HepG2 (cell line): Measurements from ENCODE around the gene PIK3C3. TPM values are rescaled to one million over a fixed set of nuclear protein-coding genes. Genes with fewer than 3 reads are reported as not detected.

Experiments
- ATAC-seq: fragments of 200-7000 bp; cut with Tn5 transposase; 3 replicates; pipeline ENCODE4 v1.9.1; 2020; ENCODE audit warnings: mild to moderate bottlenecking, moderate library complexity
- BruUV-seq: library from RNA; stranded (reverse); fragments of 400-500 nt; replicated peaks from 2 replicates; lab custom pipeline; 2021; lab: Mats Ljungman, UMichigan
- CTCF ChIA-PET: fragments of 300-600 bp; formaldehyde crosslinking; extraction: SDS; loops from one replicate; lab custom pipeline; 2021; ENCODE audit warnings: low total read pairs, inconsistent platforms, low intra/inter-chr PET ratio; lab: Yijun Ruan, JAX
- POLR2A ChIA-PET: fragments of 350-600 bp; sonication (Branson Sonifier 250); formaldehyde crosslinking; loops from one replicate; lab custom pipeline; 2020; ENCODE audit warnings: antibody characterized with exemption, inconsistent platforms; lab: Yijun Ruan, JAX
- DNase-seq: peaks from one replicate; pipeline ENCODE4 v3.0.0-alpha.2; 2015; ENCODE audit warnings: low spot score
- FAIRE-seq: peaks from 3 replicates; lab custom pipeline; 2011; peaks lifted over from hg19 to GRCh38; lab: Jason Lieb, UNC
- H2AFZ ChIP-seq: one replicate; pipeline ENCODE4 v1.6.1; 2011; ENCODE audit warnings: low read length, inconsistent platforms
- H3K27ac ChIP-seq: fragments of 300-600 bp; 3 replicates; pipeline ENCODE4 v1.8.0; 2011; ENCODE audit warnings: mixed run types, mild to moderate bottlenecking, mixed read lengths, low read length, inconsistent platforms; ENCODE audit not compliant: insufficient read depth; ENCODE audit errors: extremely low read length
- H3K27me3 ChIP-seq, 2 experiments: fragments of 200-600 bp in 1 of 2; 2 replicates in 1 of 2; 3 replicates in 1 of 2; pipeline versions ENCODE4 v1.6.0 to v1.8.0; 2011; ENCODE audit warnings: low read length in 2 of 2, mild to moderate bottlenecking in 2 of 2, moderate library complexity in 2 of 2, inconsistent platforms in 1 of 2; ENCODE audit not compliant: insufficient read depth in 2 of 2, control insufficient read depth in 1 of 2
- H3K36me3 ChIP-seq, 2 experiments: fragments of 200-600 bp in 1 of 2; replicated peaks in 1 of 2; 2 replicates in 1 of 2; 3 replicates in 1 of 2; pipeline versions ENCODE4 v1.5.1 to v1.8.0; 2011; ENCODE audit warnings: low read length in 2 of 2, inconsistent platforms in 1 of 2; ENCODE audit not compliant: insufficient read depth in 2 of 2, control insufficient read depth in 1 of 2
- H3K4me1 ChIP-seq: 2 replicates; pipeline ENCODE4 v1.5.1; 2012; ENCODE audit warnings: low read length, inconsistent platforms; ENCODE audit not compliant: insufficient read depth
- H3K4me2 ChIP-seq: 2 replicates; pipeline ENCODE4 v1.6.0; 2011; ENCODE audit warnings: low read depth, low read length, inconsistent platforms
- H3K4me3 ChIP-seq, 3 experiments: fragments of 200-600 bp in 1 of 3; sonication (generic), shearing (Covaris generic) in 1 of 3; replicated peaks in 1 of 3; 2 replicates each; pipeline ENCODE4 v1.5.1; 2011 to 2016; ENCODE audit warnings: low read length in 3 of 3, inconsistent platforms in 2 of 3, low read depth in 2 of 3, mild to moderate bottlenecking in 2 of 3, control low read depth in 1 of 3, mixed read lengths in 1 of 3; ENCODE audit not compliant: insufficient read depth in 1 of 3
- H3K79me2 ChIP-seq: one replicate; pipeline ENCODE4 v1.6.1; 2011; ENCODE audit warnings: low read length, inconsistent platforms; ENCODE audit not compliant: insufficient read depth
- H3K9ac ChIP-seq: 2 replicates; pipeline ENCODE4 v1.6.0; 2011; ENCODE audit warnings: mild to moderate bottlenecking, low read depth, low read length, inconsistent platforms; ENCODE audit not compliant: insufficient read depth
- H3K9me3 ChIP-seq: 2 replicates; pipeline ENCODE4 v1.5.1; 2012; ENCODE audit warnings: mild to moderate bottlenecking, low read length
- H4K20me1 ChIP-seq: 2 replicates; pipeline ENCODE4 v1.6.0; 2011; ENCODE audit warnings: inconsistent platforms, mild to moderate bottlenecking, low read length, moderate library complexity; ENCODE audit not compliant: insufficient read depth
- AHR ChIP-seq: IDR thresholded peaks from 2 replicates; pipeline ENCODE4 v1.6.1; 2018; ENCODE audit warnings: missing genetic modification reagents, missing compliant biosample characterization
- ATF4 ChIP-seq, 2 experiments: fragments of 450-650 bp in 1 of 2; sonication (generic) in 1 of 2; formaldehyde crosslinking; IDR thresholded peaks; 2 replicates each; pipeline versions ENCODE4 v1.5.0 to v1.8.0; 2020 to 2022; ENCODE audit warnings: mild to moderate bottlenecking in 1 of 2, missing genetic modification reagents in 1 of 2
- ATF5 ChIP-seq: sonication (generic); formaldehyde crosslinking; IDR thresholded peaks from 2 replicates; pipeline ENCODE4 v1.4.0; 2020; ENCODE audit warnings: mild to moderate bottlenecking, low read depth, missing genetic modification reagents
- EHMT2 ChIP-seq: fragments of 200-600 bp; sonication (generic); IDR thresholded peaks from 2 replicates; pipeline ENCODE4 v1.7.0; 2017; ENCODE audit warnings: antibody characterized with exemption, low read depth, low read length, borderline replicate concordance
- FOXM1 ChIP-seq: sonication (generic); formaldehyde crosslinking; IDR thresholded peaks from 2 replicates; pipeline ENCODE4 v1.5.0; 2020; ENCODE audit warnings: missing genetic modification reagents
- GABPA ChIP-seq, 2 experiments: IDR thresholded peaks; 2 replicates each; pipeline ENCODE4 v1.6.1; 2011 to 2016; ENCODE audit warnings: low read depth in 2 of 2, low read length in 1 of 2, missing biosample characterization in 1 of 2, missing genetic modification characterization in 1 of 2
- HNRNPUL1 ChIP-seq: fragments of 200-400 bp; formaldehyde crosslinking; IDR thresholded peaks from 2 replicates; pipeline ENCODE4 v1.6.1; 2017; ENCODE audit warnings: low read depth, mild to moderate bottlenecking, low read length, moderate library complexity
- KDM4B ChIP-seq: sonication (generic); formaldehyde crosslinking; IDR thresholded peaks from 2 replicates; pipeline ENCODE4 v1.4.0; 2020; ENCODE audit warnings: missing genetic modification reagents
- LRRFIP1 ChIP-seq: sonication (generic); formaldehyde crosslinking; conservative IDR thresholded peaks from 2 replicates; pipeline ENCODE4 v1.4.0; 2020; ENCODE audit warnings: missing genetic modification reagents
- MBD4 ChIP-seq: IDR thresholded peaks from 2 replicates; pipeline ENCODE4 v1.6.1; 2012; ENCODE audit warnings: low read length, inconsistent platforms, borderline replicate concordance
- MXD1 ChIP-seq: sonication (generic); formaldehyde crosslinking; IDR thresholded peaks from 2 replicates; pipeline ENCODE4 v1.4.0; 2020; ENCODE audit warnings: mild to moderate bottlenecking, missing genetic modification reagents
- NFE2L1 ChIP-seq: sonication (generic); formaldehyde crosslinking; IDR thresholded peaks from 2 replicates; pipeline ENCODE4 v1.4.0; 2020; ENCODE audit warnings: missing genetic modification reagents, mild to moderate bottlenecking, borderline replicate concordance
- RCOR2 ChIP-seq: IDR thresholded peaks from 2 replicates; pipeline ENCODE4 v1.6.1; 2016; ENCODE audit warnings: missing biosample characterization, missing genetic modification reagents
- REST ChIP-seq, 2 experiments: IDR thresholded peaks; 2 replicates each; pipeline ENCODE4 v1.6.1; 2011 to 2012; ENCODE audit warnings: low read length in 2 of 2, borderline replicate concordance in 1 of 2, low read depth in 1 of 2, mild to moderate bottlenecking in 1 of 2, moderate library complexity in 1 of 2
- RFX5 ChIP-seq: IDR thresholded peaks from 2 replicates; pipeline ENCODE4 v1.6.1; 2011; ENCODE audit warnings: low read depth, low read length, improper control_type of control experiment
- WGBS: methylation state at CpG from one replicate; pipeline ENCODE4 v1.1.6; 2017; ENCODE audit warnings: low lambda C conversion rate; 5-methylcytosine and 5-hydroxymethylcytosine counted together
- in situ Hi-C: cut with HindIII; loops from 2 replicates; pipeline ENCODE4 v1.10.0; 2017; ENCODE audit warnings: low pct_unique_long_range_greater_than_20kb; ENCODE audit not compliant: extremely low pct_ligation_motif_present
- intact Hi-C: fragments of 100-400 bp; cut with micrococcal nuclease; formaldehyde crosslinking; loops from one replicate; pipeline ENCODE4 v1.10.0; 2022; ENCODE audit not compliant: unreplicated experiment
- polyA plus RNA-seq, 8 experiments: library from polyadenylated mRNA; depleted of rRNA in 3 of 8; stranded (reverse) in 7 of 8; unstranded in 1 of 8; fragments of >200 nt; fragmentation: Illumina TruSeq in 4 of 8; extraction: Trizol in 4 of 8; gene quantifications; 2 replicates each; pipeline versions ENCODE4 v1.2.1 to v1.2.3, GENCODE V29; 2011 to 2016; ENCODE audit warnings: low read depth in 4 of 8, missing spikeins in 1 of 8, mixed read lengths in 1 of 8; ENCODE audit not compliant: insufficient read depth in 1 of 8
- total RNA-seq, 5 experiments: library from RNA; depleted of rRNA; stranded (reverse); fragments of >200 nt; fragmentation: Illumina TruSeq; extraction: Trizol; gene quantifications; 2 replicates each; pipeline ENCODE4 v1.2.3, GENCODE V29; 2016; ENCODE audit warnings: low read depth in 1 of 5

The PIK3C3 gene
- total and polyA plus RNA-seq, 2 of the 13 experiments (the other 11 are each of a cell fraction or from before 2014, with no cell fraction given): 42.8 to 46.4 TPM

GRCh38 chr18:41992703-41993102 is 37.7 kb downstream of the PIK3C3 start:
- Histone ChIP-seq H3K27me3 (no peaks in the 10 kb centered on the region), H3K4me1 (no peaks in the 10 kb centered on the region), H4K20me1 (no peaks in the 10 kb centered on the region), H3K4me3 (no peak overlapping the region), H3K27ac (no peak overlapping the region), H3K36me3 (peaks cover 7 to 50% of the 10 kb centered on the region in 2 experiments; a peak in 4 of 5 replicates), H2AFZ (no peak overlapping the region), H3K9ac (no peak overlapping the region), H3K79me2 (no peaks in the 10 kb centered on the region), H3K9me3 (no peaks in the 10 kb centered on the region), H3K4me2 (no peak overlapping the region)
- FAIRE-seq: no peak
- DNase-seq: no peak
- intact Hi-C loops: no loop called here
- ChIA-PET POLR2A (no interaction called here), CTCF (no interaction called here)
- no TSS peak for BruUV-seq
- in situ Hi-C loops: no loop called here
- TF ChIP-seq MBD4: no peak
- TF ChIP-seq ATF5 (CRISPR knock-in tag): no peak
- TF ChIP-seq ATF4 (CRISPR knock-in tag; IDR thresholded peaks at IDR 0.05): no peak
- no peak for TF ChIP-seq GABPA (IDR thresholded peaks at IDR 0.05; ENCODE audit: low read depth, low read length)
- TF ChIP-seq GABPA (CRISPR knock-in tag; IDR thresholded peaks at IDR 0.05; ENCODE audit: low read depth): no peak
- no peak for TF ChIP-seq RFX5
- TF ChIP-seq RCOR2 (CRISPR knock-in tag): no peak
- no peak for TF ChIP-seq NFE2L1 (CRISPR knock-in tag)
- no peak for TF ChIP-seq EHMT2
- TF ChIP-seq MXD1 (CRISPR knock-in tag): no peak
- TF ChIP-seq FOXM1 (CRISPR knock-in tag): no peak
- TF ChIP-seq HNRNPUL1: no peak
- no peak for TF ChIP-seq KDM4B (CRISPR knock-in tag)
- TF ChIP-seq REST (IDR thresholded peaks at IDR 0.05; ENCODE audit: borderline replicate concordance in 1 of 2, low read depth in 1 of 2, low read length in 2 of 2): no peak
- no peak for TF ChIP-seq LRRFIP1 (CRISPR knock-in tag)
- TF ChIP-seq AHR: no peak
- 97% methylated on average over 4 of the region's 4 CpGs for WGBS
- no peak for ATAC-seq
